22Rv1 (cell line): ENCODE results near the gene HOXA13.

Experiments used
- CTCF ChIP-seq: fragments of 450-650 bp; IDR thresholded peaks from 2 replicates; pipeline ENCODE4 v1.5.1; 2017; ENCODE audit warnings: mild to moderate bottlenecking
- ZFX ChIP-seq: fragments of 450-650 bp; IDR thresholded peaks from 2 replicates; pipeline ENCODE4 v1.6.1; 2017; ENCODE audit warnings: antibody characterized with exemption, borderline replicate concordance

GRCh38 chr7:27207348-27207985, 7.6 kb upstream of the HOXA13 start:
- TF ChIP-seq CTCF (no peak), ZFX (no peak)
